Subcutaneous adipose tissue (tissue), 4 donors: ENCODE results near the gene ITPKB. TPM values are rescaled to one million over a fixed set of nuclear protein-coding genes. Genes with fewer than 3 reads are reported as not detected.

Source experiments
- CTCF ChIP-seq: fragments of 450-650 bp; IDR thresholded peaks from one replicate; pipeline ENCODE4 v1.5.1; 2016; ENCODE audit warnings: low read depth, mild to moderate bottlenecking, control low read depth, antibody characterized with exemption, moderate library complexity
- total RNA-seq, 4 donors: library from RNA; depleted of rRNA; stranded (reverse); fragments of >200 nt; gene quantifications; one replicate each; pipeline ENCODE4 v1.1.0, GENCODE V29; 2016

Gene ITPKB
- total RNA-seq, 4 donors from 2014 or later = 16.6 to 72.5 (median 28.1) TPM

DNA sequence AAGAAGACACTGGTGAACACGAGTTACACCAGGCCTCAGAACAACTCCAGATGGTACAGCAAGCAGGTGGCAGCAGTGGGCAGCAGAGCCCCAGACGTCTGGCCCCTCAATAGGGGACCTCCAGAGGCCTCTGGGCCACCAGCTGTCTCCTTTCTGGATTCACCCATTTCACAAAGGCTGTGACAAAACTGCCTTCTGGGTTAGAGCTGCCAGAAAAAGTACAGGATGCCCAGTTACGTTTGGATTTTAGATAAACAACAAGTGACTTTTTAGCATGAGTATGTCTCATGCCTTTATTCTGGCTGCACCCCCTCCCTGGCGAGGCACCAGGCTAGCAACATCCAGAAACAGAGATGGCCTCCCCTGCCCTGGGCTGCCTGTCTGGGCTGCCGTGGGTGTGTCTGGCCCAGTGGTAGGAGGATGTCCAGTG is 30.1 kb downstream of the ITPKB start:
- no peak for TF ChIP-seq CTCF

DNA sequence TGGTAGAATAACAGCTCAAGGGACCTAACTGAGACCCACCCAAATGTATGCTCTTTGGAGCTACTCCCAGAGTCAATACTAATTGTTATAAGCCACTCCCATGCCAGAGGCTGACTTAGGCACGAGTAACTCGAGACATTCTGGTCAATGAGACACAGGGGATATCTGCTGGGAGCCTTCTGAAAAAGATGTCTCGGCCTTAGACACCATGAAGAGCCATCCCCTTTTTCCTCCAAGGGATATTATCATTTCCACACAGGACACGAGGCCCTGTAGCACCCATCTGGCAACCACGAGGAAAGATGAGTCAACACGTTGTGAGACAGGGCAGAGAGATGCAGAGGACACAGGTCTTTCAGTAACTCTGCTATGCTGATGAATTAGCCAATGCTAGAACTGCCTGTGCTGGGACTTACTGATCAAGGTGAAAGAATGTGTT is 30.7 kb downstream of the ITPKB start:
- TF ChIP-seq CTCF = no peak

DNA sequence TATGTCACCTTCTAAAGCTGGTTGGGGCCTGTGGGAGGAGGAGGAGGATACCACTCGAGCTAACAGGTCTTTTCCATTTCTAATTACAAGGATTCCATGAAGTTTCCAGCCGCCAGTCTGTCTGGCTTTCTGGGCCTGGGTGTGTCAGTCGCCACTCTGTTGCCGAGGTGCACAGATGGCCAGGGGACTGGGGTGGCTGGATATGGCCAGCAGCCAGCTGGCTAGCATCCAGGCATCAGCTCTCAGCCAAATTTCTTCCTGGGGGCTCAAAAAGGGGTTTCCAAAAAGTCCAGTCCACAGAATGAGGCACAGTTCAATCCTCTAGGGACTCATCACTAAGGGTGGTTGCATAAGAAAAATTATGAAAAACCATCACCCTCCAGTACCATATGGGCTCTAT is 32.4 kb downstream of the ITPKB start:
- no peak for TF ChIP-seq CTCF

- TF ChIP-seq CTCF = no peak
Observed at GRCh38 chr1:226704169-226704937, 34.7 kb downstream of the ITPKB start.

DNA sequence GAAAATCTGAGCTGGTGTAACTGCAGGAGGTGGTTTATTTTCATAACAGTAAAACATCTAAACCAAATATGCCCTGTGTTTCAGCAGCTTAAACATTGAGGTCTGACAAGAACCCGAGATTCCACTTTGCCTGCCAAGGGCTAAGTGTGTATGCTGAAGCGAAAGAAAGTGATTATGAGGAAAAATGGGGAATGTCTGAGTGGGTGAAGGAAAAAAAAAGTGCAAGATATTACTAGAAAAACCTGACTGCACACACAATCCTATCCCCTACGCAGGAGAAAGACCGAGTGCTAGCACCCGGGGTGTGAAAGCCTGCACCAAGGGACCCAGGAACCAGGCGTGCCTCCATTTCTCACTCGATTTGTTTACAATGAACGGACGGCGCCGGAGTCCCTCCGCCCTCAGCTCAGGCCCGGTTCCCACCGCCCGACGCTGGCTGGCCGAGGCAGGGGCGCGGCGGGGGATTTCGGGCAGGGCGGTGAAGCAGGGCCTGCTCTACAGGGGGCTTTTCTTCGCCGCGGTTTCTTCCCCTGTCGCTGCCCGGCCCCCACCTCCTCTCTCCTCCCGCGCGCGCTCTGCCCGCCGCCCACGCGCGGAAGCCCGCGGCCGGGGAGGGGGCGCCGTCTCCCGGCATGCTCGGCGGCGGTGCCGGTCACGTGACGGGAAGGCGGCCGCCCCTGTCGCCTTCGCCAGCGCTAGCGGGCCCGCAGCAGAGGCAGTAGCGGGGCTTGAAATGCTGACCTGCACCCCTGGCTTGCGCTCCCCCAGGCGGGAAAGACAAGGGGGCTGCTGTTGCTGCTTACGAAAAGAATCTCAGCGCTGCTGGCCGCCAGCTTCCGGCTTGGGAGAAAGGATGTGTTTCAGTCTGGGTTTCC is 35.9 kb downstream of the ITPKB start:
- TF ChIP-seq CTCF = no peak

- TF ChIP-seq CTCF = no peak
Observed at GRCh38 chr1:226702318-226702956, 36.6 kb downstream of the ITPKB start.

GRCh38 chr1:226700861-226701260 is 38.2 kb downstream of the ITPKB start:
- no peak for TF ChIP-seq CTCF
